GM12875 (cell line): ENCODE data around the gene RPL10.

Source experiments
- H3K4me3 ChIP-seq: one replicate; pipeline ENCODE4 v1.5.1; 2011; ENCODE audit warnings: low read depth, low read length, control low read depth
- TF ChIP-seq, protein P1 (sequence below): IDR thresholded peaks from 2 replicates; pipeline ENCODE4 v1.5.1; 2011; ENCODE audit warnings: low read depth, mild to moderate bottlenecking, control low read depth, inconsistent platforms, low read length, moderate library complexity, borderline replicate concordance; ENCODE audit not compliant: insufficient read depth

Gene RPL10

GRCh38 chrX:154362085-154362742 is 36.0 kb upstream of the RPL10 start:
- TF ChIP-seq, protein P1, sequence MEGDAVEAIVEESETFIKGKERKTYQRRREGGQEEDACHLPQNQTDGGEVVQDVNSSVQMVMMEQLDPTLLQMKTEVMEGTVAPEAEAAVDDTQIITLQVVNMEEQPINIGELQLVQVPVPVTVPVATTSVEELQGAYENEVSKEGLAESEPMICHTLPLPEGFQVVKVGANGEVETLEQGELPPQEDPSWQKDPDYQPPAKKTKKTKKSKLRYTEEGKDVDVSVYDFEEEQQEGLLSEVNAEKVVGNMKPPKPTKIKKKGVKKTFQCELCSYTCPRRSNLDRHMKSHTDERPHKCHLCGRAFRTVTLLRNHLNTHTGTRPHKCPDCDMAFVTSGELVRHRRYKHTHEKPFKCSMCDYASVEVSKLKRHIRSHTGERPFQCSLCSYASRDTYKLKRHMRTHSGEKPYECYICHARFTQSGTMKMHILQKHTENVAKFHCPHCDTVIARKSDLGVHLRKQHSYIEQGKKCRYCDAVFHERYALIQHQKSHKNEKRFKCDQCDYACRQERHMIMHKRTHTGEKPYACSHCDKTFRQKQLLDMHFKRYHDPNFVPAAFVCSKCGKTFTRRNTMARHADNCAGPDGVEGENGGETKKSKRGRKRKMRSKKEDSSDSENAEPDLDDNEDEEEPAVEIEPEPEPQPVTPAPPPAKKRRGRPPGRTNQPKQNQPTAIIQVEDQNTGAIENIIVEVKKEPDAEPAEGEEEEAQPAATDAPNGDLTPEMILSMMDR = no peak
- no peak overlapping the region for H3K4me3 ChIP-seq

- TF ChIP-seq, protein P1 = no peak
- H3K4me3 ChIP-seq = no peak overlapping the region
Measured at GRCh38 chrX:154363706-154364439, 34.3 kb upstream of the RPL10 start.

DNA sequence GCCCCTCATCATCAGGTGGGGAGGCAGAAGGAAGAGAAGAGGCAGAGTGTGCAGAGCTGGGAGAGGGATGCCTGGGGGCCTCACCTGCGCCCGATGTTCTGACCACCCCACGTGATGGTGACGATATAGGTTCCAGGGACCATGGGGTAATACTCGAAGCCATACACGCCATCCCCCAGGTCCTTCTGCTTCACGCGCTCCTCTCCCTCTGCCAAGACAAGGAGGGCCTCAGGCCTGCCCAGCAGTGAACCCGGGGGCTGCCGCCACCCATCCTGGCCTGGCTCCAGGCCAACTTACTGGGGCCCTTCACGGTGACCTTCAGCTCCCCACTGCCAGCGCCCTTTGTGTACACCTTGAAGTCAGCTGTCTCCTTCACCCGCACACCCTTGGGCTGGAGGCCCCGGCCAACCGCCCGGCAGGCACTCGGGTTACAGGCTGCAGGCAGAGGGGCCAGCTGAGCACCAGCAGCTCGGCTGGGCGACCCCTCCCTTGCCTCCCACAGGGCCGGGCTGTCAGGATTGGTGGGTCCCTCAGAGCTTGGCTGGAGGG is 33.1 kb upstream of the RPL10 start:
- TF ChIP-seq, protein P1 = no peak
- no peak overlapping the region for H3K4me3 ChIP-seq

GRCh38 chrX:154365997-154366665 is 32.0 kb upstream of the RPL10 start:
- H3K4me3 ChIP-seq = no peak overlapping the region

DNA sequence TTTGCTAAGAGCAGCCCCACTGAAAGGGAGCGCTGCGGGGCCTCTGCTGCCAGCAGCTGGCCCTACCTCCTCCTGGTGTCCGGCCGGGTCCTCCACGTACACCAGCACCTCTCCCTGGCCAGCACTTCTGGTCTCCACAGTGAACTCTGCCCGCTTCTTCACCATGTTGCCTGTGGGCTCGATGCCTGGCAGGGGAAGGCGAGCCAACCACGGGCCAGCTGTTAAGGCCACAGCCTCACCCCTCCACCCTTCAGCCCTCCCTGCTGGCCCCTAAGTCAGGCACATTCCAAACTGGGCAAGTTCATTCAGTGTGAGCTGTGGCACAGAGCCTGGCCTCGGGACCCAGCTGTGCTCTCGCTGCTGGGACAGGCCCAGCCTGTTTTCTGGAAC is 31.5 kb upstream of the RPL10 start:
- H3K4me3 ChIP-seq = no peak overlapping the region
- TF ChIP-seq, protein P1 = no peak

More at GRCh38 chrX:154365997-154366665, 32.0 kb upstream of the RPL10 start:
- TF ChIP-seq, protein P1 = no peak

- TF ChIP-seq, protein P1 = no peak
- H3K4me3 ChIP-seq = no peak overlapping the region
Measured at GRCh38 chrX:154367474-154368308, 30.5 kb upstream of the RPL10 start.
